GM18520 (cell line): Measurements from ENCODE around the gene NRP1.
"Not testable (repeated sequence)": the region's sequence is repeated elsewhere in the genome, so short reads cannot be mapped to it uniquely, and the experiment has no call there.

ENCODE experiments used
- ATAC-seq: cut with Tn5 transposase; IDR thresholded peaks from one replicate; pipeline ENCODE4 v1.9.1; 2021; ENCODE audit not compliant: unreplicated experiment

NRP1 gene

DNA sequence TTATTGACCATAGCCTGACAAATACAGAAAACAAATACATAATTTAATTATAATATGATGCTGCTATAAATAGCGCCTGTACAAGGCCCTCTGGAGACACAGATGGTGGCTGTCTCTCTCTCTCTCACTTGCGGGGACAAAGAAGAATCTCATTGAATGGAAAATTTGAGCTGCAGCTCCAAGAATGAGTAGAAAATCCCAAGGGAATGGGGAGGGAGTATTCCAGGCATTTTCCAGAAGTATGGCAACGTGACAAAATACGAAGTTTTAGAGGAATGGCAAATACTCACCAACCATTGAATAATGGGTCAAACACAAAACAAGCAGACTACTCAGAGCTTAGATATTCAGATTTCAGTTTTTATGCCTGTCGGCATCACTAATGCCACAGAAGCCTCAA is 179.9 kb downstream of the NRP1 start:
- ATAC-seq, result no peak

DNA sequence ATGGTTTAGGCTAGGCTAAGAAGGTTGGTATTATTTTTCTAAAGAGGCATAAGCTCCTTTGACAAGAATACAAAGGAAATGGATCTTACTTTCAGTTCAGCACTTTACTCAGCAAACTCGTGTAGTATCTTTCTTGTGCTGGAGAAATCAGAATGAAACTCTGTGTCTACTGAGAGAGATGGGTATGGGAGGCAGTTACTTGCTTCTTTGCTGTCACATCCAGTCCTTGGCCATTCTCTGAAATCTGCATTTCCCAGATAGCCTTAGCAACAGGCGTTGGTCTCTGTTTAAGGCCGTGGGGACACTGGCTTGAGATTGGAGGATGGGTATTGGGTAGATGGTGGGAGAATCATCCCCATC is 180.5 kb downstream of the NRP1 start:
- ATAC-seq, result no peak

DNA sequence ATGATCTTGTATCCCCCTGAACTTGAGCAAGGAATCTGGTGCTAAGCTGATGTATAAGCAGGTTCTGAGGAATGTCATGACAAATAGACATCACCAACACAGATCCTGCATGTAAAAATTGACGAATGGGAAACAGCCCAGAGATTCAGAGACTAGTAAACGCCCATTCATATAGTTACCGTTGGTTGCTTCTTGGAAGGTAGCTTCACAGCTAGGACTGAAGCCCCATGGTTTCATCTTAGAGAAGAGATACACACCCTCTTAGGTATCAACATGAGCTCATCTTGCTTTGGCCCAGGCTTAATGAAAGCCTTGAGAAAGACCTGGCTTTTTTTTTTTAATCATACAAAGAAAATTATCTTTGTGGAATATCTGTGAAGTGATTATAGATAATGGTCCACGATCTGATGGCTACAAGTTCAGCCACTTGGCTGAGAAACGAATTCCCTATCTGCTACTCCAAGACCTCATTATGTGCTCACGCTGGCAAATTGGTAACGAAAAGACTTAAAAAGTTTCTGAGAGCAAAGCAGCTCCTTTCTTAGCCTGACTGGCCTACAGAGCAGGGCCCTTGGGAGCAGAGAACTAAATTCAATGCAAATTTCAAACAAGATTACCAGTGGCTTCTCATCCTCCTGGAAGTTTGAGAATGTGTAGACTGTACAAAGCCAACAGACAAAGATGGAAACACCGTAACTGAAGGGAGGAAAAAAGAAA is 181.1 kb downstream of the NRP1 start:
- no peak for ATAC-seq

DNA sequence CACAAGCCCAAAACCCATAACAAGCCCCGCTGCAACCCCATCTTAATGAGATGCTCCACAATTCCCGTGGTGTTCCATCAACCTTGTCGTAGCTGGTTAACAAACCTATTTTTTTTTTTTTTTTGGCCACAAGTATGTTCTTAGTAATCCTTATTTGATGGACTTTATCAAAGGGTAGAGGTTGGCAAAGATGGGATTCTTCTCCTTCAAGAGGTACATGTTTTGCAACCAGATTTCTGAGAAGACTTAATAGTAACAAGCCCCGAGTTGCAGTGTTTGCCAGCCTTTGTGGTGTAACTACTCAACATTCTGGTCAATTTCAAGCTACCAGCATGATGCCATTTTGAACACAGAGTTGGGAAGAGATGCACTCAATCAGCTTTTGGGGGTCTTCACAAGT is 181.7 kb downstream of the NRP1 start:
- no peak for ATAC-seq

DNA sequence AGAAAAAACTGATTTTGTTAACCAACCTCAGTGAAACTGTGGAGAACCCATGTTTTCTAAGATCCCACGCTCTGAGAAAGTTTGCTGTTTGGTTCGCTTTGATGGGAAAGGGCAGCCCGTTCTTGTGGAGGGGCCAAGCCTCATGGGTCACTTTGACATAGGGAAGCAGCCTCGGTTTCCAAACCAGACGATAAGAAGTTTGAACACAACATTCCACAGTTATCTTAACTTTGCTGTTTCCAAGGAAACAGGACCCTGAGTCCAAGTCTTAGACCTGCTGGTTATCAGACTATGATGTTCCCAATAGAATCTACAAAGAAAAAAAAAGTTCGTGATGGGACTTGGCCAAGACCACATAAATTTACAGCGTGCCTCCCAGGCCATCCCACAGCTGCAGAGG is 182.3 kb downstream of the NRP1 start:
- ATAC-seq, result no peak

DNA sequence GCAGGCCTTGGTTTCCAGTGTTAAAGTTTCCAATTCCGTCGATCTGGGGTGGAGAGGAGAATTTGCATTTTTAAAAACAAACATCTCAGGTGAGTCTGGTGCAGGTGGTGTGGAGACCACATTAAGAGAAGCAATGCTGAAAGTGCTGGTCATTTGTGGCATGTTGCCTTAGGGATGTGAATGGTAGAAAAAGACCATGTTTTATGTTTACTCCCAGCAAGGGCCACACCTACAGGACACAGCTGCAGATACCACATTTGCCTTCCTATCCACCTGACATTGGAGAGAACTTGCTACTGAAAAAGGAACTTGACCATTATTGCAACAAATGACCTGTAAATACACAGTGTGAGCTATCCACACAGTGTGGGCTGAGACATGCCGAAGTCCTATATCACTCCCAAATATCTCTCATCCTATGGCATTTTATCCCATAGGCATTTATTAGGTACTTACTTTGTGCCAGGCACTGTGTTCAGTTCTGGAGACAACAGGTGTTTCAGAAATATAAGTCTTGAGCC is 183.1 kb downstream of the NRP1 start:
- ATAC-seq, result no peak

DNA sequence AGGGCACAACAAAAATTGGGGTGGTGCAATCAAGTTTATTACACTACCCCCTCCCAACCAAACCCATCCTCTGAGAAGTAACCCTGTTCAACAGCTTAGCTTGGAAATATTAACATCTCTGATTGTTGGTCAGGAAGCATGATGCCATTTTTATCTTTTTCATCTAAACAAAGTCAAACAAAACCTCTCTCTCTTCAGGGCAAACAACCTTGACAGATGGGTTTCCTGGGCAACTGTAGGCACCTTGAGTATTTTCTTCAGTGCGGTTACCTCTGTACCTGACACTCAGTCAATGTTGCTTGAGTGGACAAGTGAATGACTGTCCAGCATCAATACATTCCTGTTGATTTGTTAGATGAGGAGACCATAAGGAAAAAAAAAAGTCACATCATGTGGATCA is 183.6 kb downstream of the NRP1 start:
- no peak for ATAC-seq

DNA sequence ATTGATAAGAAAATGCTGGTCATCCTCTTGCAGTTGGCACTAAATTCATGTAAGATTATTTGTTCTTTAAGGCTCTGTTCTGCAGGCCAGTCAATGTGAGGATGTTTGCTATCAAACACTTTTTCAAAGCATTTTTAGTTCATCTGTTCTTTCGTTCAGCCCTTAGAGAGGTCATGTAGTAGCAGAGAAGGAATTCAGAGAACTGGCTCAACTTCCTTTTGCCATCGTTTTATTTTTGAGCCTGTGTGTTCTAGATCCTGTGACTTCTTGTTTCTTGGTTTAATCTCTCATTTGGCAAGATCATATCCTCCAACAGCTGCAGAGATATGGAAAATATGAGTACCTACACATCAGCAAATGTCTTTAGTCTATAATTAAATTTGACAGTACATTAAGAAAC is 184.3 kb downstream of the NRP1 start:
- ATAC-seq, result no peak

DNA sequence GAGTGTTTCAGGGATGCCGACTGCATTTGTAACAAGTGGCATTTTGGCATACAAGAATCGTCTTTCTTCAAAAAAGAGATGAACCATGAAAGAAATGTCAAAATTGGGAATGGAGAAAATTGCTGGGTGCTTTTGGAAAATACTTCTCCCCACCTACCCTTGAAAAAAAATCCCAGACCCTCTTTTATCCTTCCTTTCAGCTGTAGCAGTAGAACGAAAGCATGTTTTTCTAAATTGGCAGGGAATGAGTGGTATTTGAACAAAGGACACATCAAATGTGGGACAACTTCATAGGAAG is 187.5 kb downstream of the NRP1 start:
- no peak for ATAC-seq

DNA sequence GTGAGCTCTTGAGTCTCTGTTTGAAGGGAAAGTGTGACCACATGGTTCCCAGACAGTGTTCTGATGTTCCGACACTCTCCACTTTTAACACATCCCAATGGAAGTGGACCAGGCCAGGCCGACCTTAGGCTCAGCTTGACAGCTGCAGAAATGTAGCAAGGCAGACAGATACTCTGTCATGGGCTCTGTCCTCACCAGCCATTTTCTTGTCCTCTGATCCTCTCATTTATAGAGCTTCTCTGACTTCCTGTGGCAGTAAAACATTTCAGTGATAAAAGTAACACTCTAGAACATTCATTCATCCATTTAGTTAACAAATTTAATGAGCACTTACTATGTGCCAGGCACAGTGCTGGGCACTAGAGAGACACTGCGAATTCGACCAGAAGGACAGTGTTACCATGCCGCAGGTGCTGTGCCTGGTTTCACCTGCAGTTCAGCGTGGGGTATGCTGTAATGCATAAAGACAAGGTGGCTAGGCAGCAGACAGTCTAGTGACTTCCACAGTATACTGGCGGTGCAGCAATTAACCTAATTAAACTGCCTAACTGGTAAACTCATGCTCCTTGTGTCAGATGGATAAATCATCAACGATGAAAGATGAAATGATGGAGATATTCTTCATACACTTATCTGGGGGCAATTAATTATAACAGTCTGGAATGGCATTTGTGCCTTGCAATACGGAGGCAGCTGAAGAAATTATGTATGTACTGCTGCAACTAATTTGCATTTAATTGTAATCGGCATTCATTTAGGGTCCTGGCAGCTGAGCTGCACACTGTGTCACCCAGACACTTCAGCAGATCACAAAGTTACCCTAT is 188.1 kb downstream of the NRP1 start:
- no peak for ATAC-seq

DNA sequence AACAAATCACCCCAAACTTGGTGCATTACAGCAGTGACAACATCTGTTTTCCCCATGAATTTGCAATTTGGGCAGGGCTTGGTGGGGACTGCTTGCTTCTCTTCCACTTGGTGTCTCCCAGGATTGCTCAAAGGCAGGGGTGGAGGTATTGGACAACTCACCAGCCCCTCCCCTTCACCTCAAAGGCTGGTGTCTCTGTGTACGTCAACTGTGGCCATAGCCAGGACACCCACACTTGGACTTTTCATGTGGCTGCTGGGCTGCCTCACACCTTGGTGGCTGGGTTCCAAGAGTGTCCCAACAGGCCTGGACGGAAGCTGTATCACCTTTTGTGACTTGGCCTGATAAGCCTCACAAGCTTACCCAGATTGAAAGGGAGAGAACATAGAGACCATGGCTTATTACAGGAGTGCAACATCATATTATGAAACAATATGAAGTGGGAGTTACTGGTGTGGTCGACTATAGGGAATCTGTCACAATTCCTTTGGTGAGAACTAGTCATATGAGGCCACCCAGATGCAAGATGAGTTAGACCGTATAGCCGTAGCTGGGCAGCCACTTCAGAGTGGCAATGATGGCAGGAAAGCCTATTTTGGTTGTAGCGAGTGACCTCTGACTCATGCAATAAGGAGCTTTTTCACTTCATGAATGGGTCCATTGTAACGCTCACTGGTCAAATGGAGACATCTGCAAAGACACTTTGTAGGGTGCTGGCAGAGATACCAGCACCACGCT is 188.8 kb downstream of the NRP1 start:
- ATAC-seq, result no peak

DNA sequence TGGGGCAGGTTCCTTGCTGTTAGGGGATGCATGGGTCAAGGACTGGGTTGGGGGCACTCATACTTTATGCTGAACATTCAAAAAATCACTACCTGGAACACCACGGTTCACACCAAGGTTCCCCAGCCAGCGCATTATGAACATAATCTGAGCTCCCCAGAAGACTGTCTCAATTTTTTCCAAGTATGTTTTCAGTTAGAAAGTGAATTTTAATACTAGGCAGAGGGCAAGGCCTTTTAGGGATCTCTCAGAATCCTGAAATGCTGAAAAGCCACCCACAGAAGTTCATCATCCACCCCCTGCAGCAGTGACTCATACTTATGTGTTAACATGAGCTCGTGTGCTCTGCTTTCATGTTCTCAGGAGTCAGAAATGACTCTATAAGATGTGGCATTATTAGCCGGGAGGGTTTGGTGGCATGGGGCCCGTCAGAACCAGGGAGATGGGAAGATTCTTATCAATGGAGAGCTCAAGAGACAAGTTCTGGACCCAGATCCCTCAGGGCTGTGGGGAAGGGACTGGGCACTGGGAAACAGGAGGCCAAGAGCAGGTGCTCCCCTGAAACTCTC is 191.2 kb downstream of the NRP1 start:
- no peak for ATAC-seq

DNA sequence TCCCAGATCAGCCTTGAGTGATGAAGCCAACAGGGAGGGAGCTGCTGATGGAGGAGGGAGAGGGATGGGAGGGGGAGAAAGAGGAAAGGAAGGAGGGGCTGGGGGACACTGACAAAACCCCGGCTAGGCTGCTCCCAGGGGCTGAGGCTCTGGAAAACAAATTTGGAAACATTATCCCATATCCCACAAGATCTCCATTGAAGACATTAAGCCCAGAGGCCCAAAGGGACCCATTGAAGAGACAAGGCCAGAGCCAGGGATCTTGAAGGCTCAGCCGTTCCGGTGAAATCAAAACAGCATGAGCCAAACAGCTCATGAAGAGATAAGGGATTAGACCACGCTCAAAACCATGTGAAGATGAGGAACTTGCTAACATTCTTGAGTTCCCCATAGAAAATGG is 192.2 kb downstream of the NRP1 start:
- no peak for ATAC-seq

DNA sequence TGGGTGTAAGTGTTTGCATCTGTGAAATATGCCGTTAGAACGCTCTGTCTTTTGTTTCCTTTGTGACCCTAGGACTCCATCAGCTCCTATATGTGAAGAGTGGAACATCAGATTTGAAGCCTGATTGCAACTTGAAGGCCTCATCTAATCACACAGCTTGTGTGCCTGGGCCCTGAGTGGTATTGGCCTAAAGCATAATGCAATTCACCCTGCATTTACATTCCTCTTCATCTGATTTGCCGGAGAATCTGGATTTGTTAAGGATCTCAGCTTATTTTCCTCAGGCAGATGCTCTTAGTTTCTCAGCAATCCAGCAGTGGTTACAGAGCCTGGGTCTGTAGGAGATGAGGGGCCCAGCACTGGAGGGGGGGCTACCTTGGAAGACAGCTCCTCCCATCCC is 193.2 kb downstream of the NRP1 start:
- ATAC-seq, result no peak

DNA sequence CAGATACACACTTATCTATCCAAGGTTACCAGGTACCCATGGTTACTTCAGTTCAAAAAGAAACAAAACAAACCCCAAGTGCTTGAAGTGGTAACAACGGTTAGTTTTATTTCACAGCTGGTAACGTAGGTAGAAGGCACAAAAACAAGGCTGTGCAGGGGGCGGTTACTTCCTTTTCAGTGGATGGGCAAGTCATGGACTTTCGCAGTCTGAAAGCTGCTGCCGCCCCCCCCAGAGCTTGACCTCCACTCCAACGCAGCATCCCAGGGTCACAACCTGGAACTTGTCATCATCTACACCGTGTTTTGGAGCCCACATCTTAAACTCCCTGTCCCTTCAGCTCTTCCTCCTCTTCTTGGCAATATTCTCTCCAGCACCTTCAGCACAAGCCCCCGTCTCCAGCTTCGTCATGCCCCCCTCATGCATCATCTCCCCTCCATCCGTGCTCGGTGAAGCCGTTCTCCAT is 195.3 kb downstream of the NRP1 start:
- no peak for ATAC-seq

DNA sequence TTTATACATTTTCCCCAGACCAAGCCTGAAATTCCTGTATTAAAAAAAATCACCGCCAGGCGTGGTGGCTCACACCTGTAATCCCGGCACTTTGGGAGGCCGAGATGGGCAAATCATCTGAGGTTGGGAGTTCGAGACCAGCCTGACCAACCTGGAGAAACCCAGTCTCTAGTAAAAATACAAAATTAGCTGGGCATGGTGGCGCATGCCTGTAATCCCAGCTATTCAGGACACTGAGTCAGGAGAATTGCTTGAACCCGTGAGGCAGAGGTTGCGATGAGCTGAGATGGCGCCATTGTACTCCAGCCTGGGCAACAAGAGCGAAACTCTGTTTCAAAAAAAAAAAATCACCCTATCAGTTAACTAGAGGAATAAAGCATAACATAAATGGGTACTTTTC is 195.8 kb downstream of the NRP1 start:
- not testable (repeated sequence) for ATAC-seq

DNA sequence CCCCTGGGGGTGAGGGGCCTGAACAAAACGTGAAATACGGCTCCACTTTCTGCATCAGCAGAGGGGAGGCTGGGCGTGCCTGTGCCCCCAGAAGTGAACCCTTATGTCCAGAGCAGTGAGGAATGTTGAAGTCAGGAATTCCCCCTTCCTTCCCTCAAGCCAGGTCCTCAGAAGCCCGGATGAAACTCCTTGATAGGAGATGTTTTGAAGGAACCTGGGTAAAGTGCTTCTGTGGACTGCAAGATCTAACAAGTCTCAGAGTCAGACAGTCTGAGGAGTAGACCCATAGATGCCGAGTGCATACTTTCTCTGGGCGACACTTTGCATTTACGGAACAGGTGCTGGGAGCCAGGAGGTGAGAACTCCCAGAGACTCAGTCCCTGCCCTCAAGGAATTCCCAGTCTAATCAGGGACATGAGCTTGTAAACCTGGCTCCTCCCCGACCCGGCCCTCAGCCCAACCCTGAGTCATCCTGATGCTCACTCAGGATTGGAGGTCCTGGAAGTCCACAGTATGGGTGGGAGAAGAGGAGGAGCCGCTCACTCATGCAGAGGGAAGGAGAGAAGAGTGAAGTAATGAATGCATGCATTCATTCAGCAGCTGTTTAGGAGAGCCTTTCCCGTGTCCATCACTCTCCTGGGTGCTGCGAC is 197.0 kb downstream of the NRP1 start:
- no peak for ATAC-seq

DNA sequence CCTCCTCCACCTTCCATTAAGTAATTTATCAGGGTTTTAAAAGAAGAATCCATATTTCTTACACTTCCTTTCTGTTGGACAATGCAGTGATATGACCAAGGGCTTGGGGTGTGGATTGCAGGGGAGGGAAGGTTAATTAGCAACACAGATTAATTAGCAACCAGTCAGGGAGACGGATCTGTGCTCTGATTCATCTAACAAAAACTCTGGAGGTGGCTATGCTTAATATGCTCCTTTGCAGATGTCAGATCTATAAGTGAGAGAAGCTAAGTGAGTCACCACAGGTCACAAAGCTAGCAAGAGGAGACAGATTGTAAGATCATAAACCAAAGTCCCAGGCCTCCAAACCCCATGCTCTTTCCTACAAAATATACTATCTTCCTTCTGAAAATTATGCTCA is 197.7 kb downstream of the NRP1 start:
- ATAC-seq, result no peak

DNA sequence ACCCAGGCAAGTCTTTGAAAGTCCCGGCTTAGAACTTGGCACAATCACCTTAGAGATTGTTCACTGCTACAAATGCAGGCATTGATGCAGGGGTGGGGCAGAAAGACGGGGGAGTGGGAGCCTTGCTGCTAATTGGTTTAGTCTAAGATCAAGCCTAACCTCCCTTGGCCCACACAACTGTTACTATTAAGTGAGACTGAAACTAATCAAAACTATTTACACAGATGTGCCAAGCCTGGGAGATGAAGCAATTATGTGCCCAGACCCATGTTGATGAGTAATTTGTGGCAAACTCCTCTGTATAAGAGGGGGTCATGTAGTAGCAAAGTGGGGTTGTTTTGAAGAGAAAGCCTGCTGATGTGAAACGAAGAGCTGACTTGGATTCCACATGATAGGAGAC is 198.2 kb downstream of the NRP1 start:
- no peak for ATAC-seq

DNA sequence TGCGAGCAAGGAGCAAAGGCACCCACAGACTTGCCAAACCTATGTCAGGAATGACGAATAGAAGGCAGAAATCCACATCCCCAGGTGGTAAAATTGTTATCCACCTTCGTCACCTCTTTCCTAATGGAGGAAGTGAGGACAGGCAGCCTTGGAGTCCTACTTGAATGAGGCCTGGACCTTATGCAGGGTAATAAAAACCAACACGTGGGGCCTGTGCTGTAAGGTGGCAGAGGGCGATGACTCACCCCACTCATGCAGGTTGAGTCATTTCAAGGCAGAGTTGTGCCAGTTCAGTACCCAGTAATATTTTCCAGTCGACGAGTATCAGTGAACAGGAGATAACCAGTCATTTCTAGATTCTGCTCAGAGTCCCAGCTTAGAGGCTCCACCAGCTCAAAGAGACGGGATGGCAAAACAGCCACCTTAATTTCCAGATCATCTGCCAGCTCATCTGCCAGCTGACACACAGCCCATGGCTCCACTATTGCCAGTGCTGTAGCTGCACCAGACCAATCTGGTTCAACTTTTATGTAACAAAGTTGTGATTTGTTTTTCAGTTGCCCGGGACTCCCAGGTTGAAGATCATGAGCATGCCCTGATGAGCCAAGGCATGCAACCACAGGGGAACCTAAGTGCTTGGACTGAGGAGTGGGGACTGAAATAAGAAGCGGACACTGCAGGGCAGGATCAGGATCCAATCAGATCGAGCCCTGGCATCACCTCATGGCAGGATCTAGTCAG is 200.3 kb downstream of the NRP1 start:
- peak; percentile 88 for ATAC-seq
